Progenitor cell of endocrine pancreas (in vitro differentiated cells): Measurements from ENCODE around the gene AMTN. TPM values are rescaled to one million over a fixed set of nuclear protein-coding genes. Genes with fewer than 3 reads are reported as not detected.

ENCODE experiments used
- DNase-seq: peaks from one replicate; pipeline ENCODE4 v3.0.0; 2021; ENCODE audit warnings: low spot score; ENCODE audit not compliant: unreplicated experiment
- H3K27ac Mint-ChIP-seq: 2 replicates; pipeline ENCODE4 v1.8.0; 2021; ENCODE audit warnings: mild to moderate bottlenecking, moderate library complexity, mixed read lengths
- H3K27me3 Mint-ChIP-seq: 2 replicates; pipeline ENCODE4 v1.8.0; 2021; ENCODE audit warnings: mixed read lengths
- H3K36me3 Mint-ChIP-seq: 2 replicates; pipeline ENCODE4 v1.8.0; 2022; ENCODE audit warnings: mixed read lengths; ENCODE audit not compliant: insufficient read depth
- H3K4me1 Mint-ChIP-seq: 2 replicates; pipeline ENCODE4 v1.8.0; 2021; ENCODE audit warnings: low read depth, mixed read lengths
- H3K4me3 Mint-ChIP-seq: 2 replicates; pipeline ENCODE4 v1.8.0; 2021; ENCODE audit warnings: low read depth, mild to moderate bottlenecking, moderate library complexity, mixed read lengths
- H3K9me3 Mint-ChIP-seq: 2 replicates; pipeline ENCODE4 v1.8.0; 2021; ENCODE audit warnings: low read depth, mixed read lengths
- CTCF ChIP-seq: fragments of 200-600 bp; sonication (generic); IDR thresholded peaks from one replicate; pipeline ENCODE4 v1.5.0; 2021; ENCODE audit warnings: antibody characterized with exemption, mild to moderate bottlenecking; ENCODE audit not compliant: unreplicated experiment
- total RNA-seq: library from RNA; stranded (reverse); gene quantifications from 2 replicates; pipeline ENCODE4 v1.2.1, GENCODE V29; 2021

The AMTN gene
- total RNA-seq, 1 donor from 2014 or later = not detected

- H3K4me1 Mint-ChIP-seq = peaks cover 29% of the 10 kb centered on the region
- H3K36me3 Mint-ChIP-seq = no peaks in the 10 kb centered on the region
- peaks cover 3% of the 10 kb centered on the region for H3K9me3 Mint-ChIP-seq
- no peak for TF ChIP-seq CTCF
- H3K27me3 Mint-ChIP-seq = no peaks in the 10 kb centered on the region
- no peak overlapping the region for H3K4me3 Mint-ChIP-seq
- DNase-seq = no peak
- no peak overlapping the region for H3K27ac Mint-ChIP-seq
These were observed 41.6 kb downstream of the AMTN start for GRCh38 chr4:70559924-70560323.

- Mint-ChIP-seq H3K27me3 (no peaks in the 10 kb centered on the region), H3K27ac (peak overlapping the region; percentile 76), H3K9me3 (peaks cover 32% of the 10 kb centered on the region), H3K4me1 (peaks cover 20% of the 10 kb centered on the region), H3K36me3 (peaks cover 11% of the 10 kb centered on the region), H3K4me3 (peak overlapping the region; percentile 41)
- TF ChIP-seq CTCF = no peak
- peak; percentile 17 for DNase-seq
These were observed 45.7 kb downstream of the AMTN start for GRCh38 chr4:70564033-70564432.

GRCh38 chr4:70570796-70571195 is 52.4 kb downstream of the AMTN start:
- Mint-ChIP-seq H3K4me3 (no peak overlapping the region), H3K27ac (no peak overlapping the region), H3K36me3 (peaks cover 16% of the 10 kb centered on the region), H3K27me3 (no peaks in the 10 kb centered on the region), H3K4me1 (peaks cover 4% of the 10 kb centered on the region), H3K9me3 (peaks cover 44% of the 10 kb centered on the region)
- DNase-seq = no peak
- TF ChIP-seq CTCF = no peak

- no peak for TF ChIP-seq CTCF
- DNase-seq = no peak
- peaks cover 13% of the 10 kb centered on the region for H3K36me3 Mint-ChIP-seq
These were observed 53.4 kb downstream of the AMTN start for GRCh38 chr4:70571772-70572171.

GRCh38 chr4:70575964-70576363 is 57.6 kb downstream of the AMTN start:
- Mint-ChIP-seq H3K27me3 (no peaks in the 10 kb centered on the region), H3K4me1 (peaks cover 6% of the 10 kb centered on the region), H3K9me3 (peaks cover 17% of the 10 kb centered on the region), H3K27ac (no peak overlapping the region), H3K4me3 (no peak overlapping the region), H3K36me3 (no peaks in the 10 kb centered on the region)
- DNase-seq = no peak
- no peak for TF ChIP-seq CTCF

More at GRCh38 chr4:70571772-70572171, 53.4 kb downstream of the AMTN start:
- H3K4me3 Mint-ChIP-seq = no peak overlapping the region
- H3K27me3 Mint-ChIP-seq = no peaks in the 10 kb centered on the region
- no peak overlapping the region for H3K27ac Mint-ChIP-seq
- peaks cover 36% of the 10 kb centered on the region for H3K9me3 Mint-ChIP-seq
- peaks cover 4% of the 10 kb centered on the region for H3K4me1 Mint-ChIP-seq
